Stomach smooth muscle (tissue), 2 donors: ENCODE results near the gene ST3GAL3.

Experiments
- H3K27ac ChIP-seq: one replicate; pipeline ENCODE4 v1.7.0; 2013; ENCODE audit warnings: mild to moderate bottlenecking, low read length, inconsistent platforms
- H3K27me3 ChIP-seq, 2 donors: one replicate each; pipeline ENCODE4 v1.7.0; 2013; ENCODE audit warnings: low read length in 2 of 2; ENCODE audit not compliant: insufficient read depth in 2 of 2, control insufficient read depth in 1 of 2
- H3K36me3 ChIP-seq, 2 donors: one replicate each; pipeline ENCODE4 v1.7.0; 2013; ENCODE audit warnings: low read length in 2 of 2; ENCODE audit not compliant: control insufficient read depth in 2 of 2, insufficient read depth in 2 of 2
- H3K4me1 ChIP-seq: one replicate; pipeline ENCODE4 v1.7.0; 2013; ENCODE audit warnings: low read length; ENCODE audit not compliant: control insufficient read depth, insufficient read depth
- H3K4me3 ChIP-seq, 2 donors: one replicate each; pipeline ENCODE4 v1.7.0; 2013; ENCODE audit warnings: low read length in 2 of 2
- H3K9ac ChIP-seq, 2 donors: one replicate each; pipeline ENCODE4 v1.7.0; 2013; ENCODE audit warnings: low read length in 2 of 2, mild to moderate bottlenecking in 1 of 2
- H3K9me3 ChIP-seq, 2 donors: one replicate each; pipeline ENCODE4 v1.7.0; 2013; ENCODE audit warnings: low read length in 2 of 2; ENCODE audit not compliant: control insufficient read depth in 2 of 2
- donor health status: healthy.
- donor health status: Pancreatic carcinoma.

ST3GAL3 gene

DNA sequence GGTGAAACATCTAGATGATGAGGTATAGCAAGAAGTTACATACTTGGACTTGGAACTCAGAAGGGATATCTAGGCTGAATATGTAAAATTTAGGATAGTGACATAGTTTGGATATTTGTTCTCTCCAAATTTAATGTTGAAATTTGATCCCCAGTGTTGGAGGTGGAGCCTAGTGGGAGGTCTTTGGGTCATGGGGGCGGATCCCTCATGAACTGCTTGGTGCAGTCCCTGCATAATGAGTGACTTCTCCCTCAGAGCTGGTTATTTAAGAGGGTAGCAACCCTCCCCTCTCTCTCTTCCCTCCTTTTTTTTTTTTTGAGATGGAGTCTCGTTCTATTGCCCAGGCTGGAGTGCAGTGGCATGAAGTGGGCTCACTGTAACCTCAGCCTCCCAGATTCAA lies 15.5 kb downstream of the ST3GAL3 start:
- Histone ChIP-seq H3K27me3 (no peaks in the 10 kb centered on the region), H3K4me1 (no peaks in the 10 kb centered on the region), H3K36me3 (no peaks in the 10 kb centered on the region), H3K4me3 (no peak overlapping the region), H3K27ac (no peak overlapping the region), H3K9me3 (no peaks in the 10 kb centered on the region), H3K9ac (no peak overlapping the region)

DNA sequence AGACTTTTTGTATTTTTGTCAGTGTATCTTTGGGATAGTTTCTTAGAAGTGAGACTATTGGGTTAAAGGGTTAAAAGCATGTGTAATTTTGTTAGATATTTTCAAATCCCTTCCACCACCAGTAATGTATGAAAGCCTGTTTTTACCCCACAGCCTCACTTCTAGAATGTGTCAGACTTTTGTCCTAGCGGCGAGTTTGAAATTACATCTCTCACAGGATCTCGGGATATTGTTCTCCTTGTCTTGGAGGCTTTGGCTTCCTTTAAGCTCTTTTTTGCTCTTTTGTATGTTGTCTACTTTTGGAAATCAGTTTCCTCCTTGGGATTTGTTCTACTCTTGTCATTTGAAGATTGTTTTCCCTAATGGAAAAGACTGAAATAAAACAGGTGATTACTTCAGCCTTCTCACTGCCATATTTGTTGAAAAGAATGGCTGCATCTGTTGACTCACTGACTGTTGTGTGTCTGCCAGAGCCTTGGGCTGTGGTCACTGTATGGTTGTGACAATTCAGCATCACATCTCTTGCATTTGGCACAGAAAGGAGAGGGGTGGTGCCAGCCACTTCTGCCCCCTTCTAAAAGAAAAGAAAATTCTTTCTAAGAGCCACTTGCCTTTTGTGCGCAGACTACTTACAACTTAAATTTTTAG lies 22.6 kb downstream of the ST3GAL3 start:
- no peak overlapping the region for H3K4me3 ChIP-seq
- no peaks in the 10 kb centered on the region for H3K27me3 ChIP-seq
- H3K4me1 ChIP-seq, result no peaks in the 10 kb centered on the region
- H3K9ac ChIP-seq, result no peak overlapping the region
- no peaks in the 10 kb centered on the region for H3K36me3 ChIP-seq
- no peaks in the 10 kb centered on the region for H3K9me3 ChIP-seq
- H3K27ac ChIP-seq, result no peak overlapping the region

DNA sequence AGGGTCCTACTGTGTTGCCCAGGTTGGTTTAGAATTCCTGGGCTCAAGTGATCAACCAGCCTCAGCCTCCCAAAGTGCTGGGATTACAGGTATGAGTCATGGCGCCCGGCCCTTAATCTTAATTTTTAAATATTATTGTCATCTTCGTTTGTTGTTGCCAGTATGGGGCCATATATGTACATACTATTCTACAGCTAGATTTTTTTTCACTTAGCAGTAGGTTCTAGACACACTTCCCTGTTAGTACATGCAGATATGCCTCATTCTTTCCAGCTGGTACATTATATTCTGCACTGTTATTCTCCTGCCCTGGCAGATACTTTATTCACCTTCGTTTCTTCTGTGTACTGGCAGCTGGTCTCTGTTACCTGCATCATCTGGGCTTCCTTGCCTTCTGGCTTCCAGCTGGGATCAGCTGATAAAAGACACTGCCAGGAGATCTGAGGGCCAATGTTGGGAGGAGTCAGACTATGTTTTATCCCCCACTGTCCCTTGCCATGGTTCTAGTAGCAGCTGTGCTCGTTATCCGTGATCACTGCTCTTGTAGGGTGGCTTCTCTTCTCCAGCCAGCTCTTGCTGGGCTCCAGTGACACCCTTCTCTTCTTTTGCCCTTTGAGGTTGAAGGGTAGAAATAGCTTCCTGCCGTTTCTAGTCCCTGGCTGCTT lies 24.7 kb downstream of the ST3GAL3 start:
- Histone ChIP-seq H3K9me3 (no peaks in the 10 kb centered on the region), H3K4me1 (no peaks in the 10 kb centered on the region), H3K9ac (no peak overlapping the region), H3K27me3 (no peaks in the 10 kb centered on the region), H3K4me3 (no peak overlapping the region), H3K36me3 (peaks cover 0 to 2% of the 10 kb centered on the region in 2 donors), H3K27ac (no peak overlapping the region)

DNA sequence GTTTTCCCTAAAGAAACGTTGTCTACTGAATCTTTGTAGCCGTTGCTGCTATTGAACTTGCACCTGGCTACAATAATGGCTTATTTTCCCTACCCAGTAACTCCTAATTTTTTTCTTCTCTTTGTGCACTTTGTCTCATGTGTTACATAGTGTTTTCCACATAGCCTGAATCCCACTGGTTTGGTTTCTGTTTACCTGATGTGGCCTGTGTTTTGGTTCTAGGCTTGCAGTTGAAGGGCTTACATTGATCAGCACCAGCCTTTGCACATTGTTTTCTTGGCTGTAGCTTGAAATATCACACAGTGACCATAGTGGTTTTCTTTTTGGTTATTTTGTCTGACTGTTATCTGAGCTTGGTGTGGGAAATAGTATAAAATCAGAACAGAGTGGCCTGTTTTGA lies 29.5 kb downstream of the ST3GAL3 start:
- no peak overlapping the region for H3K4me3 ChIP-seq
- no peaks in the 10 kb centered on the region for H3K9me3 ChIP-seq
- H3K9ac ChIP-seq, result no peak overlapping the region
- no peak overlapping the region for H3K27ac ChIP-seq
- H3K27me3 ChIP-seq, result no peaks in the 10 kb centered on the region
- H3K4me1 ChIP-seq, result no peaks in the 10 kb centered on the region
- peaks cover 0 to 2% of the 10 kb centered on the region in 2 donors for H3K36me3 ChIP-seq

DNA sequence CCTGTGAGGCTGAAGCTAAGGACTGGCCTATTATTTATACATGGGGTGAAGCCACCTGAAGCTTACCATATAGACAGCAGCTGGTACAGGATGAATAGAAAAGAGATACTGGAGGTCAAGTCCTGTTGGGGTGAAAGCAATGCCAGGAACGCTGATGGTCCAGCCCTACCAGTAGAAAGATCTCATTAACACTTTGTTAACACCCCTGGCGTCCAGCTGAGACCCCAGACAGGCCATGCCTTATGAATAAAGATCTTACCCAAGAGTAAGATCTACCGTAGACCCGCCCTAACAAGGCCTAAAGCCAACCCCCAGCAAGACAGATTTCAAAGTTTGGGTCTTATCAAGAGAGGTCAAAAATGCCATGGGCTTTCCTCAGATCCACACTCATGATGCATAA lies 34.7 kb downstream of the ST3GAL3 start:
- H3K9ac ChIP-seq, result no peak overlapping the region
- H3K4me3 ChIP-seq, result no peak overlapping the region
- no peaks in the 10 kb centered on the region for H3K4me1 ChIP-seq
- no peaks in the 10 kb centered on the region for H3K9me3 ChIP-seq
- no peaks in the 10 kb centered on the region for H3K27me3 ChIP-seq
- no peaks in the 10 kb centered on the region for H3K36me3 ChIP-seq
- no peak overlapping the region for H3K27ac ChIP-seq

DNA sequence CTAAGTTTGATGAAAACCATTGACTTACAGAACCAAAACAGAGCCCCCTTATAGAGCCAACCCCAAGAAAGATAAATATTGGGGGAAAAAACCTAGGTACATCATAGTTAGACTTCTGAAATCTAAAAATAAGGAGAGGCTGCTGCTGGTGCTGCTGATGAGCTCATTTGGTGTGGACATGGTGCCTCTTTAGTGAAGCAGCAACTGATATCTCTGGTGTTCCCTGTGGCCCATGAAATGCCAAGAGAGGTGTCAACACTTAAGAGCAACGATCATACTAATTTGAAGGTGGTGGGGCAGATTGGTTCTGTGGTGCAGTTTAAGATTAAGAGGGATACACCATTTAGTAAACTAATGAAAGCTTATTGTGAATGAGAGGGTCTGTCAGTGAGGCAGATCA lies 35.9 kb downstream of the ST3GAL3 start:
- no peaks in the 10 kb centered on the region for H3K36me3 ChIP-seq
- no peak overlapping the region for H3K9ac ChIP-seq
- no peak overlapping the region for H3K4me3 ChIP-seq
- H3K27ac ChIP-seq, result no peak overlapping the region
- H3K4me1 ChIP-seq, result no peaks in the 10 kb centered on the region
- H3K9me3 ChIP-seq, result no peaks in the 10 kb centered on the region
- H3K27me3 ChIP-seq, result no peaks in the 10 kb centered on the region

DNA sequence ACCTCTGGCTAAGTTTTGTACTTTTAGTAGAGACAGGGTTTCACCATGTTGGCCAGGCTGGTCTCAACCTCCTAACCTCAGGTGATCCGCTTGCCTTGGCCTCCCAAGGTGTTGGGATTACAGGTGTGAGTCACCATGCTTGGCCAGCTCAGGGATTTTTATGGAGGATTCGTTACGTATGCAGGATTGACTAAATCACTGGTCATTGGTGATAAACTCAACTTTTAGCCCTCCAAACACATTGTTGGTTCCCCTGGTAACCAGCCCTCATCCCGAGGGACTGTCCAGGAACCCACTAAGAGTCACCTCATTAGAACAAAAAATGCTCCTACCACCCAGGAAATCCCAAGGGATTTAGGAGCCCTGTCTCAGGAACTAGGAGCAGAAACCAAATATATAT lies 40.4 kb downstream of the ST3GAL3 start:
- H3K9me3 ChIP-seq, result no peaks in the 10 kb centered on the region

DNA sequence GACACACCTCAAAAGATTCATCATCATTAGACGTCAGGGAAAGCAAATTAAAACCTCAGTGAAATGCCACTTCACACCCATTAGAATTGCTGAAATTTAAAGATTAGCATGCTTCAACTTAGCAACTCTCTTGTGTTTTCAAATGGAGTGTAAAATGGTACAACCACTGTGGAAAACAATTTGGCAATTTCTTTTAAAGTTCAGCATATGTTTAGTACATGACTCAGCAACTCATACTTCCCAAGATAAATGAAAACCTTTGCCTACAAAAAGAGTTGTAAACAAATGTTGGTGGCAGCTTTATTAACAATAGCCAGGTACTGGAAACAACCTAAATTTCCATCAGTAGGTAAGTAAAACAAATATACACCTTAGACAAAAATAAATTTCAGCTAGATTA lies 42.7 kb downstream of the ST3GAL3 start:
- Histone ChIP-seq H3K36me3 (no peaks in the 10 kb centered on the region), H3K27ac (no peak overlapping the region), H3K4me1 (no peaks in the 10 kb centered on the region), H3K9ac (no peak overlapping the region), H3K27me3 (no peaks in the 10 kb centered on the region), H3K4me3 (no peak overlapping the region), H3K9me3 (no peaks in the 10 kb centered on the region)

More for the DNA sequence above, 40.4 kb downstream of the ST3GAL3 start:
- Histone ChIP-seq H3K27me3 (no peaks in the 10 kb centered on the region), H3K36me3 (no peaks in the 10 kb centered on the region), H3K27ac (no peak overlapping the region), H3K4me3 (no peak overlapping the region), H3K4me1 (no peaks in the 10 kb centered on the region), H3K9ac (no peak overlapping the region)

DNA sequence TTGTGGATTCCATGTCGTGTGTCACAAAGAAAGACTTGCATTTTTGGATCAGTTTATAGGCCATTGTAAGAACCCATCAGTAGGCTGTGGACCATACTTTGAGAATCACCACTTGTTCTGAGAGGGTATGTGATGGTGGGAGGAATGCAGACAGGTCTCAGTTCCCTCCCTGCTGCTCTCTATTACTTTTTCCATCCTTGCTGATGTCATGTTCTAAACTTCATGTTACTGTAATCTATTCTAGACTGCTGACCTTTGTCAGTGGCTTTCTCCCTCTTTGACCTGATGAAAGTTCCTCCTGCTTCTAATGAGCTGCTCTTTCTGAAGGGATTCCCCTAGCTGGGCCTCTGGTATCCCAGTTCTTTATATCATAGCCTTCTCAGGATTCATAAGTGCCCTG lies 46.1 kb downstream of the ST3GAL3 start:
- Histone ChIP-seq H3K27ac (no peak overlapping the region), H3K4me3 (no peak overlapping the region), H3K36me3 (no peaks in the 10 kb centered on the region), H3K9ac (no peak overlapping the region), H3K27me3 (no peaks in the 10 kb centered on the region), H3K4me1 (no peaks in the 10 kb centered on the region), H3K9me3 (no peaks in the 10 kb centered on the region)

DNA sequence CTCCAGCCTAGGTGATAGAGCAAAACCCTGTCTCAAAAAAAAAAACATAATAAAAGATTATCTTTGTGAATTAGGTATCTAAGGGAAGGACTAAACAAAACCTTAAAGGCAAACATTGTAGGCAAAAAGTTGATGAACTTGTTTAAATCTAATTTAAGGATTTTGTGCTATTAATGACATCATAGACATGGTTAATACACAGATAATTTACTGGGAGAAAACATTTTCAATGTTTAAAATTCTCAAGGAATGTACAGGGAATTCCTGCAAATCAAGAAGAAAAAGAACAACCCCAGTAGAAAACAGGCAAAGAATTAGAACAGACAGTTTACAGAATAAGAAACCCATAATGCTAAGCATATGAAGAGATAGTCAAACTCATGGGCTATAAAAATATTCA lies 47.6 kb downstream of the ST3GAL3 start:
- Histone ChIP-seq H3K9ac (no peak overlapping the region), H3K4me3 (no peak overlapping the region), H3K9me3 (no peaks in the 10 kb centered on the region)

DNA sequence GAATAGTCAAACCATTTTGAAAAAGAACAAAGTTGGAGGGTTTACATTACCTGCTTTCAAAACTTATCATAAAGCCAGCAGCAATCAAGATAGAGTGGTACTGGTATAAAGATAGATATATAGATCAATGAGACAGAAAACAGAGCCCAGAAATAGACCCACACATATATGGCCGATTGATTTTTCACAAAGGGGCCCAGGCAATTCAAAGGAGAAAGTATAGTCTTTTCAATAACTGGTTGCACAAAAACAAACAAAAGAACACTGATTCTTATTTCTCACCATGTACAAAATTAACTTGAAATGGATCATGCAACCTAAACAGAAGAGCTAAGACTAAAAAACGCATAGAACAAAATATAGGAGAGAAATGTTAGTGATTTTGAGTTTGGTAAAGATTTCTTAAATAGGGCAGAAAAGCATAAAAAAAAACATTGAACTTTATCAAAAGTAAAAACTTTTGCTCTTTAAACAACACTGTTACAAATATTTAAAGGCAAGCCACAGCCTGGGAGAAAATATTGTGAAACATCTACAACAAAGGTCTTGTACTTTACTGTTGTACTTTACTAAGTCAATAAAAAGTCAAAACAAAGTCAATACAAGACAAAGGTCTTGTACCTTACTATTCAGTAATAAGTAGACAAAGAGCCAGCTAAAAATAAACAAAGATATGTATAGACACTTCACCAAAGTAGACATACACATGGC lies 50.2 kb downstream of the ST3GAL3 start:
- H3K27ac ChIP-seq, result no peak overlapping the region

More for the DNA sequence above, 47.6 kb downstream of the ST3GAL3 start:
- Histone ChIP-seq H3K27me3 (no peaks in the 10 kb centered on the region), H3K4me1 (no peaks in the 10 kb centered on the region), H3K36me3 (no peaks in the 10 kb centered on the region), H3K27ac (no peak overlapping the region)

More for the DNA sequence above, 50.2 kb downstream of the ST3GAL3 start:
- Histone ChIP-seq H3K9me3 (no peaks in the 10 kb centered on the region), H3K4me3 (no peak overlapping the region), H3K4me1 (no peaks in the 10 kb centered on the region), H3K36me3 (no peaks in the 10 kb centered on the region), H3K9ac (no peak overlapping the region), H3K27me3 (no peaks in the 10 kb centered on the region)
